ENCODE results near the gene RER1.
A peak's percentile ranks its signal among the peaks of the same experiment; 100 is the strongest.
"Not testable (repeated sequence)": the region's sequence is repeated elsewhere in the genome, so short reads cannot be mapped to it uniquely, and the experiment has no call there.

Gene RER1

GRCh38 chr1:2429780-2430591 is 38.3 kb downstream of the RER1 start:
- DNase-seq, result no peak

- no peak for DNase-seq
These were observed 38.9 kb downstream of the RER1 start for GRCh38 chr1:2430592-2430973.

GRCh38 chr1:2431103-2431502 is 39.5 kb downstream of the RER1 start:
- DNase-seq, result no peak

GRCh38 chr1:2431518-2431917 is 39.9 kb downstream of the RER1 start:
- DNase-seq, result no peak

- no peak for DNase-seq
These were observed 40.8 kb downstream of the RER1 start for GRCh38 chr1:2432441-2432844.

GRCh38 chr1:2433196-2433595 is 41.6 kb downstream of the RER1 start:
- DNase-seq, result no peak

- no peak for DNase-seq
These were observed 42.5 kb downstream of the RER1 start for GRCh38 chr1:2433936-2434655.

GRCh38 chr1:2435091-2435490 is 43.5 kb downstream of the RER1 start:
- DNase-seq, result no peak

GRCh38 chr1:2435746-2436355 is 44.2 kb downstream of the RER1 start:
- no peak for DNase-seq

- no peak for DNase-seq
These were observed 45.2 kb downstream of the RER1 start for GRCh38 chr1:2436876-2437275.

- DNase-seq, result no peak
These were observed 46.0 kb downstream of the RER1 start for GRCh38 chr1:2437617-2438016.

- no peak for DNase-seq
These were observed 46.4 kb downstream of the RER1 start for GRCh38 chr1:2438038-2438437.

- no peak for DNase-seq
These were observed 47.0 kb downstream of the RER1 start for GRCh38 chr1:2438641-2439040.

- DNase-seq, result no peak
These were observed 47.7 kb downstream of the RER1 start for GRCh38 chr1:2439369-2439768.

GRCh38 chr1:2440346-2440745 is 48.7 kb downstream of the RER1 start:
- not testable (repeated sequence) for DNase-seq

- DNase-seq, result no peak
These were observed 50.1 kb downstream of the RER1 start for GRCh38 chr1:2441746-2442145.

- DNase-seq, result no peak
These were observed 51.0 kb downstream of the RER1 start for GRCh38 chr1:2442661-2443060.

- peak; percentile 25 for DNase-seq
These were observed 51.9 kb downstream of the RER1 start for GRCh38 chr1:2443277-2444137.

GRCh38 chr1:2444138-2444591 is 52.5 kb downstream of the RER1 start:
- no peak for DNase-seq

GRCh38 chr1:2445162-2445822 is 53.7 kb downstream of the RER1 start:
- no peak for DNase-seq

- no peak for DNase-seq
These were observed 54.2 kb downstream of the RER1 start for GRCh38 chr1:2445823-2446215.

- no peak for DNase-seq
These were observed 54.8 kb downstream of the RER1 start for GRCh38 chr1:2446394-2446793.

Data from activated CD4-positive, alpha-beta T cell treated with anti-CD3 and anti-CD28 coated beads, Interleukin-2, amount 50 U/mL, for 1 hour (primary cell).